Calu3 (cell line): ENCODE results near the gene PLEKHB2. TPM values are rescaled to one million over a fixed set of nuclear protein-coding genes. Genes with fewer than 3 reads are reported as not detected.

Source experiments
- BruUV-seq: library from RNA; stranded (reverse); fragments of 400-500 nt; replicated peaks from 2 replicates; lab custom pipeline; 2021; lab: Mats Ljungman, UMichigan
- CTCF ChIA-PET: fragments of 300-600 bp; sonication (Branson Sonifier 250); formaldehyde crosslinking; loops from one replicate; lab custom pipeline; 2022; ENCODE audit warnings: antibody characterized with exemption; lab: Charles Lee
- DNase-seq: peaks from one replicate; pipeline ENCODE4 v3.0.0; 2022
- H3K27ac Mint-ChIP-seq: one replicate; pipeline ENCODE4 v1.8.0; 2022; ENCODE audit warnings: mixed read lengths; ENCODE audit not compliant: unreplicated experiment
- H3K27me3 Mint-ChIP-seq: one replicate; pipeline ENCODE4 v1.8.0; 2022; ENCODE audit warnings: mixed read lengths; ENCODE audit not compliant: unreplicated experiment
- H3K36me3 Mint-ChIP-seq: one replicate; pipeline ENCODE4 v1.8.0; 2022; ENCODE audit warnings: mild to moderate bottlenecking, moderate library complexity, mixed read lengths; ENCODE audit not compliant: insufficient read depth, unreplicated experiment
- H3K4me1 Mint-ChIP-seq: one replicate; pipeline ENCODE4 v1.8.0; 2022; ENCODE audit warnings: mild to moderate bottlenecking, low read depth, mixed read lengths; ENCODE audit not compliant: unreplicated experiment
- H3K4me3 Mint-ChIP-seq: one replicate; pipeline ENCODE4 v1.8.0; 2022; ENCODE audit warnings: mild to moderate bottlenecking, low read depth, moderate library complexity, mixed read lengths; ENCODE audit not compliant: unreplicated experiment
- H3K9me3 Mint-ChIP-seq: one replicate; pipeline ENCODE4 v1.8.0; 2022; ENCODE audit warnings: low read depth, mixed read lengths; ENCODE audit not compliant: unreplicated experiment
- intact Hi-C: fragments of 100-400 bp; cut with micrococcal nuclease; formaldehyde crosslinking; loops from one replicate; pipeline ENCODE4 v1.10.0; 2022; ENCODE audit not compliant: unreplicated experiment
- total RNA-seq: library from RNA; stranded (reverse); gene quantifications from 2 replicates; pipeline ENCODE4 v1.2.3, GENCODE V29; 2022
- TF ChIP-seq, protein P1 (sequence below): fragments of 200-600 bp; IDR thresholded peaks from one replicate; pipeline ENCODE4 v1.8.0; 2022; ENCODE audit warnings: antibody characterized with exemption; ENCODE audit not compliant: unreplicated experiment

The PLEKHB2 gene
- total RNA-seq, 1 experiment from 2014 or later, result 113 TPM

DNA sequence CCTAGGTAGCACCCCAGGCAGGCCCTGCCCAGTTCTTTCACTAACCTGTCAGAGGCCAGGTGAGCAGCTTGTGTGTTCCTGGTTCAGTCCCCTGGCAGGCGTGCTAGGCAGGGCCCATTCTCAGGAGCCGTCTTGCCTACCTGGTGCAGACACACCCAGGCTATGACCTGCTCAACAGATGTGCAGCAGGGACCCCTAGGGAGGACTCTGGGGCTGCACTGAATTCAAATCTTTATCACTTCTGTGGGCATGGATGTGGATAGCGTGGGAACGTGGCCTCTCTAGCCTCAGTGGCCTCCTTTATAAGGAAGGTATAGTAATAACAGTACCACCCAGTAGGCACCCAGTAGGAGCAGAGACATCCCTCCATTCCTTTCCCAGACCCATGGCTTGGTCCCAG, 48.4 kb downstream of the PLEKHB2 start:
- intact Hi-C loops, result loop anchor here (1.0 to 10.0 kb wide), 4 partner anchors 182 to 651 kb away; partner anchors contain the start of gene MZT2A
- Mint-ChIP-seq H3K36me3 (peaks cover 13% of the 10 kb centered on the region), H3K27me3 (peaks cover 7% of the 10 kb centered on the region), H3K9me3 (no peaks in the 10 kb centered on the region), H3K4me1 (peaks cover 8% of the 10 kb centered on the region), H3K4me3 (no peak overlapping the region), H3K27ac (peak overlapping the region; percentile 37)
- no peak for DNase-seq
- TF ChIP-seq, protein P1, sequence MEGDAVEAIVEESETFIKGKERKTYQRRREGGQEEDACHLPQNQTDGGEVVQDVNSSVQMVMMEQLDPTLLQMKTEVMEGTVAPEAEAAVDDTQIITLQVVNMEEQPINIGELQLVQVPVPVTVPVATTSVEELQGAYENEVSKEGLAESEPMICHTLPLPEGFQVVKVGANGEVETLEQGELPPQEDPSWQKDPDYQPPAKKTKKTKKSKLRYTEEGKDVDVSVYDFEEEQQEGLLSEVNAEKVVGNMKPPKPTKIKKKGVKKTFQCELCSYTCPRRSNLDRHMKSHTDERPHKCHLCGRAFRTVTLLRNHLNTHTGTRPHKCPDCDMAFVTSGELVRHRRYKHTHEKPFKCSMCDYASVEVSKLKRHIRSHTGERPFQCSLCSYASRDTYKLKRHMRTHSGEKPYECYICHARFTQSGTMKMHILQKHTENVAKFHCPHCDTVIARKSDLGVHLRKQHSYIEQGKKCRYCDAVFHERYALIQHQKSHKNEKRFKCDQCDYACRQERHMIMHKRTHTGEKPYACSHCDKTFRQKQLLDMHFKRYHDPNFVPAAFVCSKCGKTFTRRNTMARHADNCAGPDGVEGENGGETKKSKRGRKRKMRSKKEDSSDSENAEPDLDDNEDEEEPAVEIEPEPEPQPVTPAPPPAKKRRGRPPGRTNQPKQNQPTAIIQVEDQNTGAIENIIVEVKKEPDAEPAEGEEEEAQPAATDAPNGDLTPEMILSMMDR, result no peak
- BruUV-seq, result no TSS peak
- CTCF ChIA-PET, result interaction anchor here (0.6 to 1.4 kb wide), 3 partner anchors 185 to 519 kb away, joined by 3 to 12 read pairs (median 3); no protein-coding TSS in a partner anchor

DNA sequence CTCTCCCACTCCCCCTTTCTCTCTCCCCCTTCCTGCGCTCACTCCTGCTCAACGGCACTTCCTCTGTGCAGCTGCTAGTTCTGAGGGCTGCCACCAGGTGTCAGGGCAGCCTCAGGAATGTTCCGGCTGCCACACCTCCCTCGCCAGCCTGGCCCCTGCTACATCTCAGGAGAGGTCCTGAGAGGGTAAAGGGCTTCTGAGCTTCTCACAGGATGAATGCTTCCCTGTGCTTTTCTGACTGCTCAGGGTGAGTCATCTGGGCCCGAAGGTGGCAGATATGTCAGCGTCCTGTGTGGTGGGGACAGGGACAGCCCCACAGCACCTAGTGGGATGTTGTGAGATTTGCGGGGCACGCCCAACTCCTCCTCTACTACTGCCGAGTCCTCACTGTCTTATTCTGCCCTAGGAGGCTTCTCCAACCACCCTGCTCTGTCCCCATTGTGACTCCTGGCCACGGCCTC, 49.0 kb downstream of the PLEKHB2 start:
- intact Hi-C loops, result loop anchor here (1.0 to 10.0 kb wide), 4 partner anchors 261 to 651 kb away; partner anchors contain the start of gene MZT2A
- CTCF ChIA-PET, result interaction anchor here (0.6 to 1.4 kb wide), 7 partner anchors 52 to 649 kb away, joined by 3 to 12 read pairs (median 3); no protein-coding TSS in a partner anchor
- peak overlapping the region; percentile 37 for H3K27ac Mint-ChIP-seq
- TF ChIP-seq, protein P1, result peak; percentile 68
- no peak overlapping the region for H3K4me3 Mint-ChIP-seq
- peaks cover 13% of the 10 kb centered on the region for H3K27me3 Mint-ChIP-seq
- H3K36me3 Mint-ChIP-seq, result peaks cover 13% of the 10 kb centered on the region
- peak; percentile 73 for DNase-seq
- no peaks in the 10 kb centered on the region for H3K9me3 Mint-ChIP-seq
- H3K4me1 Mint-ChIP-seq, result peaks cover 8% of the 10 kb centered on the region
- no TSS peak for BruUV-seq

DNA sequence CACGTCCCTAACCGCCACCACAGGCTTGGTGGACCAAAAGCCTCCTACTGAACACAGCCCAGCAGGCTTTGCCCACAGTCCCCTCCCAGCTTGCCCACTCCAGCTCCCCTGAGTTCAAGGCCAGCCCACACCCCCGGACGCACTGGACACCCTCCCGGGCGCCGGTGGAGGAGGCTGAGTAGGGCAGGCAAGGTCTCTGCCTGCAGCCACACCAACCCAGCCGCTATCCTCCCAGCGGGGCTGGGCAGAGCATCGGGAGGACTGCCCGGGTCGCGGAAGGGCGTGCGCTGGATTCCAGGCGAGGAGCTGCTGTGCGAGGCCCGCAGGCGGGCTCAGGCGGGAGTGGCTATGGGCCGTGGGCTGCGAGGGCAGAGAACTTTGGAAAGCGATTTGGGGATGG, 49.5 kb downstream of the PLEKHB2 start:
- Mint-ChIP-seq H3K4me3 (no peak overlapping the region), H3K36me3 (peaks cover 13% of the 10 kb centered on the region), H3K4me1 (peaks cover 8% of the 10 kb centered on the region), H3K27me3 (peaks cover 18% of the 10 kb centered on the region), H3K9me3 (no peaks in the 10 kb centered on the region), H3K27ac (no peak overlapping the region)
- intact Hi-C loops, result loop anchor here (1.0 to 10.0 kb wide), 4 partner anchors 260 to 650 kb away; partner anchors contain the start of gene MZT2A
- BruUV-seq, result no TSS peak
- TF ChIP-seq, protein P1, result no peak
- no peak for DNase-seq
- CTCF ChIA-PET, result interaction anchor here (0.7 to 1.2 kb wide), 3 partner anchors 247 to 519 kb away, joined by 3 to 12 read pairs (median 3); no protein-coding TSS in a partner anchor

DNA sequence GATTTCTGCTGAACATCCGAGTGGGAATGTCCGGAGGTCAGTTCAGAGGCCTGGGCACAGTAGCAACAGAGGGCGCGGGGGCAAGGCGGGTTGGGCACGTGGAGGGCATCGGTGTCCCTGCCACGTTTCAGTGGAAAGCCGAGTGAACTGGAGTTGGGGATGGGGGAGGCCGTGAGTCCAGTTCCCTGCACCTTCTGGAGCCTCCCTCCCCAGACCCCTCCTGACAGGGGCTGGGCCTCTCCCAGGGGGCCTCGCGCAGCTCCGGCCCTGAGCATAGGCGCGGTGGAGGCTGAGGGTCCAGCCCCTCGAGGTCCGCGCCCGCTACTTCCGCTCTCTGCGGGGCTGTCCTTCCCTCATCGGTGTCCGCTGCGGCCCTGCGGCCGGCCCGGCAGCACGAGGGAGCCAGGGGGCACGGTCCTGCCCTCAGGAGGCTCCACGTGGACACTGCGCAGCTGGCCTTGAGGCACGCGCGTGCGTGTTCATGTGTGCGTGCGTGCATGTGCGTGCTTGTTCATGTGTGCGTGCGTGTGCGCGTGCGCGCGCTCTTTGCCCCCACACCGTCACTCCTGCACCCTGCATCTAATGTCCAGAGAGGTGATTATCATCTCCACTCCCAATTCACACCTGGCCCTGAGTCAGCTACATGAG, 50.2 kb downstream of the PLEKHB2 start:
- Mint-ChIP-seq H3K27ac (no peak overlapping the region), H3K36me3 (peaks cover 11% of the 10 kb centered on the region), H3K4me1 (peaks cover 8% of the 10 kb centered on the region), H3K27me3 (peaks cover 19% of the 10 kb centered on the region), H3K9me3 (no peaks in the 10 kb centered on the region), H3K4me3 (no peak overlapping the region)
- CTCF ChIA-PET, result interaction anchor here (0.5 kb wide), 1 partner anchor 20 kb away, joined by 3 read pairs; no protein-coding TSS in a partner anchor
- DNase-seq, result no peak
- BruUV-seq, result no TSS peak
- intact Hi-C loops, result loop anchor here (10.0 kb wide), 3 partner anchors 259 to 649 kb away; partner anchors contain the start of gene MZT2A
- TF ChIP-seq, protein P1, result no peak
